ENCODE results near the gene NAALADL2.
"Not testable (repeated sequence)": the region's sequence is repeated elsewhere in the genome, so short reads cannot be mapped to it uniquely, and the experiment has no call there.

The NAALADL2 gene

GRCh38 chr3:175127075-175127662, 268.0 kb downstream of the NAALADL2 start:
- DNase-seq (ENCODE audit: low read depth in 4 of 4, low spot score in 1 of 4), result no peak

DNA sequence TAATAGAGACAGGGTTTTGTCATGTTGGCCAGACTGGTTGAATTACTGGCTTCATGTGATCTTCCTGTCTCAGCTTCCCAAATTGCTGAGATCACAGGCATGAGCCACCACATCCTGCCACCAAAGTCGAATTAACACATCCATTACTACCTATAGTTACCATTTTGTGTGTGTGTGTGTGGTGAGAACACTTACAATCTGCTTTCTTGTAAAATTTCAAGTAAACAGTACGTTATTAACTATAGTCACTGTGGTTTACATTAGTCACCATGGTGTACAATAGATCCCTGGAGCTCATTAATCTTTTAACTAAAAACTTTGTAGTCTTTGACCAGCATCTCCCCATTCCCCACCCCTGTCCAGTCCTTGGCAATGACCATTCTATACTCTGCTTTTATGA, 270.0 kb downstream of the NAALADL2 start:
- no peak for DNase-seq (ENCODE audit: low read depth in 4 of 4, low spot score in 1 of 4)

DNA sequence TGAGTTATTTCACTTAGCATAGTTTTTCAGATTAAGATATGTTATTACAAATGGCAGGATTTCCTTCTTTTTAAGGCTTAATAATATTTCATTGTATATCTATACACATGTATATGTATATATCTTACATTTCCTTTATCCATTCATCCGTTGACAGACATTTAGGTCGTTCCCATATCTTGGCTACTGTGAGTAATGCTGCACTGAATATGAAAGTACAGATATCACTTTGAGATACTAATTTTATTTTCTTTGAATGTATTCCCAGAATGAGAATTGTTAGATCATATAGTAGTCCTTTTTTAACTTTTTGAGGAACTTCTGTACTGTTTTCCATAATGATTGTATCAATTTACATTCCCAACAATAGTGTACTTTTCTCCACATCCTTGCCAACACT, 270.4 kb downstream of the NAALADL2 start:
- DNase-seq (ENCODE audit: low read depth in 4 of 4, low spot score in 1 of 4), result no peak

DNA sequence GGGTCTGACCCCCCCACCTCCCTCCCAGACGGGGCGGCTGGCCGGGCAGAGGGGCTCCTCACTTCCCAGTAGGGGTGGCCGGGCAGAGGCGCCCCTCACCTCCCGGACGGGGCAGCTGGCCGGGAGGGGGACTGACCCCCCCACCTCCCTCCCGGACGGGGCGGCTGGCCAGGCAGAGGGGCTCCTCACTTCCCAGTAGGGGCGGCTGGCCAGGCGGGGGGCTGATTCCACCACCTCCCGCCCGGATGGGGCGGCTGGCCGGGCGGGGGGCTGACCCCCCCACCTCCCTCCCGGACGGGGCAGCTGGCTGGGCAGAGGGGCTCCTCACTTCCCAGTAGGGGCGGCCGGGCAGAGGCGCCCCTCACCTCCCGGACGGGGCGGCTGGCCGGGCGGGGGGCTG, 272.7 kb downstream of the NAALADL2 start:
- not testable (repeated sequence) for DNase-seq (ENCODE audit: low read depth in 4 of 4, low spot score in 1 of 4)

DNA sequence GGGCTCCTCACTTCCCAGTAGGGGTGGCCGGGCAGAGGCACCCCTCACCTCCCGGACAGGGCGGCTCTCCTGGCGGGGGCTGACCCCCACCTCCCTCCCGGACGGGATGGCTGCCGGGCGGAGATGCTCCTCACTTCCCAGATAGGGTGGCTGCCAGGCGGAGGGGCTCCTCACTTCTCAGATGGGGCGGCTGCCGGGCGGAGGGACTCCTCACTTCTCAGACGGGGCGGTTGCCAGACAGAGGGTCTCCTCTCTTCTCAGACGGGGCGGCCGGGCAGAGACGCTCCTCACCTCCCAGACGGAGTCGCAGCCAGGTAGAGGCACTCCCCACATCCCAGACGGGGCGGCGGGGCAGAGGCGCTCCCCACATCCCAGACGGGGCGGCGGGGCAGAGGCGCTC, 273.6 kb downstream of the NAALADL2 start:
- not testable (repeated sequence) for DNase-seq (ENCODE audit: low read depth in 4 of 4, low spot score in 1 of 4)

DNA sequence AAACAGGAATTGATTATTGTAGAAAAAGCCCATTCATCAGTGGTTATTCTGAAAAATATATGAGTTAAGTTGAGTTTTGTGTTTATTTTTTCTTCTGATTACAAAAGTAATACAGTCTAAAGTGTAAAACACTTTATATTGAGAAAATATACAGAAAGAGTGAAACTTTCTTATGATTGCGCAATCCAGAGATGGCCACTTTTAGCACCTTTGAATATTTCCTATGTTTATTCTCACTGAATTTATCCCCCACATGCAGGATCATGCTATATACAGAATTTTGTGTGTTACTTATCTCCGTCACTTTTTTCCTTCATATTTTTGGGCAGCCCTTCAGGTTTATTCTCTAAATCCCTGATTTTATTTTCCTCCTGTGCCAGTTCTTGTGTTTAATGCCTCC, 285.2 kb downstream of the NAALADL2 start:
- no peak for DNase-seq (ENCODE audit: low read depth in 4 of 4, low spot score in 1 of 4)

GRCh38 chr3:175146258-175146657, 287.1 kb downstream of the NAALADL2 start:
- no peak for DNase-seq (ENCODE audit: low read depth in 4 of 4, low spot score in 1 of 4)

DNA sequence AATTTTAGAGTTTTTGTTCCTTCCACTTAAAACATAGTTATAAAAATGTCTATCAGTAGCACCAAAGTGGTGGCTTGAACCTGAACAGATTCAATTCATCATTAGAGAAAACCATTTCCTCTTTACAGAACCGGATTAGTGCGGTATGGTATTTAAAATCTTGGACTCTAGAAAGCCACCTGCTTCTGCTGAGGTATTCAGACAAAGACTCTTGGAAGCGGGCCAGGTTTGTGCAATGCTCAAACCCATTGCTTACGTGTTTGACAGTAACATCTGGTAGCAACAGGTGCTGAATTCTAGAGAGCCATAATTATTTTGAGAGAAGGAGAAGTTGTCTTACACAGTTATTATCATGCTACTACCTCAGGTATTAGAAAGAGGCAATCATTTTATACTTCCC, 290.5 kb downstream of the NAALADL2 start:
- DNase-seq (ENCODE audit: low read depth in 4 of 4, low spot score in 1 of 4), result no peak

GRCh38 chr3:175150812-175151401, 291.8 kb downstream of the NAALADL2 start:
- no peak for DNase-seq (ENCODE audit: low read depth in 4 of 4, low spot score in 1 of 4)

- DNase-seq (ENCODE audit: low read depth in 4 of 4, low spot score in 1 of 4), result no peak
Measured at GRCh38 chr3:175153595-175153994, 294.5 kb downstream of the NAALADL2 start.

- no peak for DNase-seq (ENCODE audit: low read depth in 4 of 4, low spot score in 1 of 4)
Measured at GRCh38 chr3:175155172-175155571, 296.0 kb downstream of the NAALADL2 start.

GRCh38 chr3:175159202-175159601, 300.1 kb downstream of the NAALADL2 start:
- DNase-seq (ENCODE audit: low read depth in 4 of 4, low spot score in 1 of 4), result no peak

DNA sequence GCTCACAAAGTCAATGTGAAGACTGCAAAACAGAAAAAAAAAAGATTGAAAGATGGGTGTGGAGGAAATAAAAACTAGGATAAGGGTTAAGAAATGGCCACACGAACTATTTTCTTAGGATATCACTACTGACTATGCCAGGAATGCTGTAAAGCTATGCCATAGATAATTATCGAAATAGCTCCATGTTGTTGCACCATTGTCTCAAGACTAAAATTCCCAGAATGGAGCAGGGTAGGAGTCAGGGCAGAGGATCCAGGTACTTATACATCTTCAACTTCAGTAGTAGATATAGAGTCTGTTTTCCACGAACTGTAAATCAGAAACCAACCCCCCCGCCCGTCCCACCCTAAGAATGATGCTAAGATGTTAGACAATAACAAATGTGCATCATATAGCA, 302.2 kb downstream of the NAALADL2 start:
- DNase-seq (ENCODE audit: low read depth in 4 of 4, low spot score in 1 of 4), result no peak

DNA sequence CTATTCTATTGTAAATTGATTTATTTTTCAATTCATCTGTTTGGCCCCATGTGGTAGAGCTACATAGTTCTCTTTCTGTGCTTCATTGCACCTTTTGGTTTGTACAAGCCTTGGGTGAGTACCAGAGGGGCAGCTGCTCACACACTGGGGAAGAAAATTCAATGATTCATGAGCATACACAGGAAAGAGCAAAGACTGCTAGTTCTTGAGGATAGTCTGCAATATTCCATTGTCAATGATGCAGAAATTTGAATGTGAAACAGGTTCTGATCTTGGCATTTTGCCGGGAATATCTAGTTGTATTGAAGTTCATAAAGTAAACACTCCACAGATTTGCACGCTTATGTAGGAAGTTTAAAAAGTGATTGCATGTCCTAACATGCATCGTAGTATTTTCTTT, 304.6 kb downstream of the NAALADL2 start:
- DNase-seq (ENCODE audit: low read depth in 4 of 4, low spot score in 1 of 4), result no peak

GRCh38 chr3:175173117-175173516, 314.0 kb downstream of the NAALADL2 start:
- DNase-seq (ENCODE audit: low read depth in 4 of 4, low spot score in 1 of 4), result not testable (repeated sequence)

- no peak for DNase-seq (ENCODE audit: low read depth in 4 of 4, low spot score in 1 of 4)
Measured at GRCh38 chr3:175176556-175176955, 317.4 kb downstream of the NAALADL2 start.

DNA sequence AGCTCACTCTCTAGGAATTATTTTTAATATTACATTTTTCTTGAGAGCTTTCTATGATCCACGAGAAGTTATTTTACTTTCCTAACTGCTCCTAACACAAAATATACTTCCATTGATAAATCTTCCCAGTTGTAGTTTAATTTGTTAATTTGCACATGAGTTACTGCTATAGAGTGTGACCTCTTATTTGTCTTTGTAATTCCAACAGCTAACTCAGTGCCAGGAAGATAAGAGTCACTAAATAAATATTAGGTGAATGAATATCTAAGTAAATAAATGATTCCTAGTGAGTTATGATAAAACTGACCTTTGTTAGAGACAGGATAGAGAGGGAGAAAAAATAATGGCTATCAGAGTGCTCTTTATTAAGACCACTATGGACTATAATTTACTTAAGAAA, 319.9 kb downstream of the NAALADL2 start:
- DNase-seq (ENCODE audit: low read depth in 4 of 4, low spot score in 1 of 4), result no peak

DNA sequence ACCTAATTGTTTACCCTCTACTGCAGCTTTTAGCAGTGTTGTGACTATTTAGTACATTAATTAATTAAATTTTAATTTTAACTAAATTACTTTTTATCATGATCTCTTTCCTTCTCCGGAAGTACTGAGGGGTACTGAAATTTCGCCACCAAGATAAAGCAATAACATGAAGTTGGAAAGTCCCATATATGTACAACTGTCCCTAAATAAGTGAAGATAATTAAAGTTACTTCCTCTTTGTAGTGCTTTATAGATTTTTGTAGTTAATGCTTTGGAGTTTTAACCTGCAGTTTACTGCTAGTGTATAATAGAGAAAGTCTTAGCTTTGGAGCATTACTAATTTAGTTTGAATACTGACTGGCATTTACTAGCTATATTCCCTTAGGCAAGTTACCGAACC, 325.3 kb downstream of the NAALADL2 start:
- no peak for DNase-seq (ENCODE audit: low read depth in 4 of 4, low spot score in 1 of 4)

GRCh38 chr3:175185903-175186302, 326.8 kb downstream of the NAALADL2 start:
- no peak for DNase-seq (ENCODE audit: low read depth in 4 of 4, low spot score in 1 of 4)

DNA sequence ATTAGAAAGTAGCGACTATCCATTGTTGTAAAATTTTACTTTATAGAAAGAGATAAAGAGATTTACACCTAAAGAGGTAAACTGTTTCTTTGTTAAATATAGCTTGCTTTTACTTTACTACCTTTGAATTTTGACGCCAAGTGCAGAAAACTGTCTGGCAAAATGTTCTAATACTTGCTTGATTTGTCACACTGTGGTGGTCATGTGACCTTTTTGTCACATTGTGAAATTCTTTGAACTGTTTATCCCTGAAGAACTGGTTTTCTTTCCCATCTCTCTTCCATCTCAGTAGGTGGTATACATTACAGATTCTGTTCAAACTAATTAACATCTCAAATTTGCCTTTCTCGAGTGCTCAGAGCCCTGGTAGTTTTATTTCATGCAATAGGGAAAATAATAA, 327.4 kb downstream of the NAALADL2 start:
- DNase-seq (ENCODE audit: low read depth in 4 of 4, low spot score in 1 of 4), result no peak

- no peak for DNase-seq (ENCODE audit: low read depth in 4 of 4, low spot score in 1 of 4)
Measured at GRCh38 chr3:175187586-175187985, 328.5 kb downstream of the NAALADL2 start.

- no peak for DNase-seq (ENCODE audit: low read depth in 4 of 4, low spot score in 1 of 4)
Measured at GRCh38 chr3:175192536-175192935, 333.4 kb downstream of the NAALADL2 start.

GRCh38 chr3:175193815-175194518, 334.8 kb downstream of the NAALADL2 start:
- no peak for DNase-seq (ENCODE audit: low read depth in 4 of 4, low spot score in 1 of 4)

Measured in stimulated activated CD4-positive, alpha-beta T cell treated with anti-CD3 and anti-CD28 coated beads, Interleukin-1b, Interleukin-23, amount 100 ng/mL, for 24 hours (primary cell).